Mesendoderm (in vitro differentiated cells): ENCODE data around the gene IP6K2.

Experiments
- DNase-seq: peaks from one replicate; pipeline ENCODE4 v3.0.0; 2013
- H2AK5ac ChIP-seq: 2 replicates; pipeline ENCODE4 v1.6.1; 2013; ENCODE audit warnings: low read length, inconsistent platforms
- H2BK120ac ChIP-seq: 2 replicates; pipeline ENCODE4 v1.6.1; 2013; ENCODE audit warnings: low read depth, mild to moderate bottlenecking, low read length, moderate library complexity, mixed read lengths
- H2BK15ac ChIP-seq: replicated peaks from 2 replicates; pipeline ENCODE4 v1.6.1; 2013; ENCODE audit warnings: low read depth, mild to moderate bottlenecking, moderate library complexity
- H2BK5ac ChIP-seq: 2 replicates; pipeline ENCODE4 v1.6.1; 2013; ENCODE audit warnings: low read length, inconsistent platforms
- H3K18ac ChIP-seq: 2 replicates; pipeline ENCODE4 v1.6.1; 2013; ENCODE audit warnings: mild to moderate bottlenecking, low read length, mixed read lengths
- H3K23ac ChIP-seq: one replicate; pipeline ENCODE4 v1.6.1; 2013; ENCODE audit warnings: low read length
- H3K27ac ChIP-seq: 2 replicates; pipeline ENCODE4 v1.5.1; 2013; ENCODE audit warnings: low read depth, mild to moderate bottlenecking, inconsistent platforms, low read length, moderate library complexity
- H3K27me3 ChIP-seq: 2 replicates; pipeline ENCODE4 v1.6.1; 2013; ENCODE audit warnings: low read length, control low read depth, mild to moderate bottlenecking, inconsistent platforms; ENCODE audit not compliant: insufficient read depth, poor library complexity
- H3K36me3 ChIP-seq: 2 replicates; pipeline ENCODE4 v1.6.1; 2013; ENCODE audit warnings: low read length, inconsistent platforms; ENCODE audit not compliant: control insufficient read depth, insufficient read depth
- H3K4ac ChIP-seq: one replicate; pipeline ENCODE4 v1.6.1; 2013; ENCODE audit warnings: low read depth, mild to moderate bottlenecking, low read length, moderate library complexity
- H3K4me1 ChIP-seq: 2 replicates; pipeline ENCODE4 v1.6.1; 2013; ENCODE audit warnings: low read depth, low read length, inconsistent platforms; ENCODE audit not compliant: control insufficient read depth
- H3K4me2 ChIP-seq: 2 replicates; pipeline ENCODE4 v1.6.1; 2013; ENCODE audit warnings: low read length
- H3K4me3 ChIP-seq: 2 replicates; pipeline ENCODE4 v1.5.1; 2013; ENCODE audit warnings: mild to moderate bottlenecking, low read length
- H3K56ac ChIP-seq: one replicate; pipeline ENCODE4 v1.6.1; 2013; ENCODE audit warnings: low read length
- H3K79me1 ChIP-seq: 2 replicates; pipeline ENCODE4 v1.6.1; 2013; ENCODE audit warnings: low read length, inconsistent platforms
- H3K79me2 ChIP-seq: 2 replicates; pipeline ENCODE4 v1.6.1; 2013; ENCODE audit warnings: mild to moderate bottlenecking, low read length; ENCODE audit not compliant: control insufficient read depth, insufficient read depth
- H3K9ac ChIP-seq: 2 replicates; pipeline ENCODE4 v1.6.1; 2013; ENCODE audit warnings: low read length, inconsistent platforms
- H4K5ac ChIP-seq: one replicate; pipeline ENCODE4 v1.6.1; 2013; ENCODE audit warnings: low read length
- H4K8ac ChIP-seq: one replicate; pipeline ENCODE4 v1.6.1; 2013; ENCODE audit warnings: low read depth, mild to moderate bottlenecking, control low read depth, low read length, moderate library complexity
- WGBS: extraction: QIAGEN DNeasy Blood & Tissue Kit; methylation state at CpG from one replicate; pipeline ENCODE4 v1.1.7; 2013; ENCODE audit warnings: low lambda C conversion rate, missing lambda C conversion rate; ENCODE audit not compliant: insufficient coverage; ENCODE audit errors: extremely low coverage; 5-methylcytosine and 5-hydroxymethylcytosine counted together

IP6K2 gene

GRCh38 chr3:48700731-48701405 lies 16.2 kb downstream of the IP6K2 start:
- peaks cover 2% of the 10 kb centered on the region for H3K36me3 ChIP-seq

GRCh38 chr3:48698891-48699290 lies 18.1 kb downstream of the IP6K2 start:
- H3K36me3 ChIP-seq = peaks cover 8% of the 10 kb centered on the region
- WGBS = no CpG with 5 or more reads among the region's 8 CpGs

More at GRCh38 chr3:48700731-48701405, 16.2 kb downstream of the IP6K2 start:
- no peak overlapping the region for H3K4ac ChIP-seq
- no peaks in the 10 kb centered on the region for H3K4me1 ChIP-seq
- H3K79me2 ChIP-seq = peaks cover 83% of the 10 kb centered on the region
- no peak overlapping the region for H4K8ac ChIP-seq
- no peaks in the 10 kb centered on the region for H3K27me3 ChIP-seq
- H3K27ac ChIP-seq = no peak overlapping the region
- no peak overlapping the region for H3K4me2 ChIP-seq
- no peak overlapping the region for H3K23ac ChIP-seq
- no peak overlapping the region for H4K5ac ChIP-seq
- no peak overlapping the region for H2BK5ac ChIP-seq
- no peak overlapping the region for H3K56ac ChIP-seq
- no peak overlapping the region for H2BK15ac ChIP-seq
- no peak overlapping the region for H3K18ac ChIP-seq
- no CpG with 5 or more reads among the region's 11 CpGs for WGBS
- no peak overlapping the region for H2BK120ac ChIP-seq
- H2AK5ac ChIP-seq = no peak overlapping the region
- no peak for DNase-seq
- H3K9ac ChIP-seq = no peak overlapping the region
- peaks cover 14% of the 10 kb centered on the region for H3K79me1 ChIP-seq
- H3K4me3 ChIP-seq = no peak overlapping the region

GRCh38 chr3:48697952-48698351 lies 19.1 kb downstream of the IP6K2 start:
- Histone ChIP-seq H4K5ac (no peak overlapping the region), H2BK5ac (no peak overlapping the region), H3K4me3 (no peak overlapping the region), H3K4ac (no peak overlapping the region), H3K4me1 (no peaks in the 10 kb centered on the region), H2BK120ac (no peak overlapping the region), H2BK15ac (no peak overlapping the region), H3K56ac (no peak overlapping the region), H3K27ac (no peak overlapping the region), H3K18ac (no peak overlapping the region), H3K4me2 (no peak overlapping the region), H3K23ac (no peak overlapping the region), H3K27me3 (no peaks in the 10 kb centered on the region), H2AK5ac (no peak overlapping the region), H4K8ac (no peak overlapping the region), H3K79me1 (peaks cover 24% of the 10 kb centered on the region), H3K79me2 (peaks cover 72% of the 10 kb centered on the region), H3K36me3 (peaks cover 8% of the 10 kb centered on the region), H3K9ac (no peak overlapping the region)
- no peak for DNase-seq
- WGBS = no CpG with 5 or more reads among the region's 3 CpGs

More at GRCh38 chr3:48698891-48699290, 18.1 kb downstream of the IP6K2 start:
- Histone ChIP-seq H3K4me1 (no peaks in the 10 kb centered on the region), H3K9ac (no peak overlapping the region), H2BK15ac (no peak overlapping the region), H3K4ac (no peak overlapping the region), H3K23ac (no peak overlapping the region), H2BK5ac (no peak overlapping the region), H3K4me3 (no peak overlapping the region), H3K4me2 (no peak overlapping the region), H3K56ac (no peak overlapping the region), H4K8ac (no peak overlapping the region), H4K5ac (no peak overlapping the region), H3K79me2 (peaks cover 74% of the 10 kb centered on the region), H3K27ac (no peak overlapping the region), H3K79me1 (peaks cover 22% of the 10 kb centered on the region), H2BK120ac (no peak overlapping the region), H3K27me3 (no peaks in the 10 kb centered on the region), H3K18ac (no peak overlapping the region), H2AK5ac (no peak overlapping the region)
- no peak for DNase-seq

- Histone ChIP-seq H3K18ac (no peak overlapping the region), H3K4me2 (no peak overlapping the region), H3K79me2 (peaks cover 58% of the 10 kb centered on the region), H2BK5ac (no peak overlapping the region), H3K56ac (no peak overlapping the region), H4K8ac (no peak overlapping the region), H3K27ac (no peak overlapping the region), H3K23ac (no peak overlapping the region), H3K4me3 (no peak overlapping the region), H2BK15ac (no peak overlapping the region), H3K4ac (no peak overlapping the region), H2AK5ac (no peak overlapping the region), H3K36me3 (peaks cover 14% of the 10 kb centered on the region), H2BK120ac (no peak overlapping the region), H3K9ac (no peak overlapping the region), H3K79me1 (peaks cover 28% of the 10 kb centered on the region), H3K27me3 (no peaks in the 10 kb centered on the region), H4K5ac (no peak overlapping the region), H3K4me1 (no peaks in the 10 kb centered on the region)
- no peak for DNase-seq
Measured at GRCh38 chr3:48696601-48697000, 20.4 kb downstream of the IP6K2 start.

- Histone ChIP-seq H3K27ac (no peak overlapping the region), H3K4me1 (no peaks in the 10 kb centered on the region)
Measured at GRCh38 chr3:48696156-48696555, 20.9 kb downstream of the IP6K2 start.

GRCh38 chr3:48695393-48695753 lies 21.6 kb downstream of the IP6K2 start:
- H2AK5ac ChIP-seq = no peak overlapping the region
- H3K27ac ChIP-seq = peak overlapping the region; percentile 34
- H3K56ac ChIP-seq = no peak overlapping the region
- no peak overlapping the region for H4K5ac ChIP-seq
- peaks cover 28% of the 10 kb centered on the region for H3K79me1 ChIP-seq
- no peak overlapping the region for H2BK15ac ChIP-seq
- peaks cover 49% of the 10 kb centered on the region for H3K79me2 ChIP-seq
- peaks cover 19% of the 10 kb centered on the region for H3K36me3 ChIP-seq
- WGBS = no CpG with 5 or more reads among the region's 9 CpGs
- H3K4me1 ChIP-seq = no peaks in the 10 kb centered on the region
- H3K4me3 ChIP-seq = no peak overlapping the region
- H3K18ac ChIP-seq = no peak overlapping the region
- H2BK120ac ChIP-seq = no peak overlapping the region
- H4K8ac ChIP-seq = no peak overlapping the region
- peak overlapping the region; percentile 13 for H3K9ac ChIP-seq
- no peak overlapping the region for H3K4ac ChIP-seq
- no peak overlapping the region for H3K4me2 ChIP-seq
- no peak overlapping the region for H3K23ac ChIP-seq
- peak; percentile 89 for DNase-seq
- H3K27me3 ChIP-seq = no peaks in the 10 kb centered on the region
- H2BK5ac ChIP-seq = no peak overlapping the region

More at GRCh38 chr3:48696156-48696555, 20.9 kb downstream of the IP6K2 start:
- Histone ChIP-seq H4K8ac (no peak overlapping the region), H2AK5ac (no peak overlapping the region), H3K36me3 (peaks cover 15% of the 10 kb centered on the region), H3K27me3 (no peaks in the 10 kb centered on the region), H2BK15ac (no peak overlapping the region), H3K23ac (no peak overlapping the region), H3K18ac (no peak overlapping the region), H4K5ac (no peak overlapping the region), H2BK5ac (no peak overlapping the region), H3K56ac (no peak overlapping the region), H3K79me2 (peaks cover 57% of the 10 kb centered on the region), H2BK120ac (no peak overlapping the region), H3K4me3 (no peak overlapping the region), H3K9ac (no peak overlapping the region), H3K4me2 (no peak overlapping the region), H3K4ac (no peak overlapping the region), H3K79me1 (peaks cover 28% of the 10 kb centered on the region)
- no CpG with 5 or more reads among the region's 5 CpGs for WGBS
- no peak for DNase-seq
